H9 (cell line): ENCODE measurements around the gene CPT1B. TPM values are rescaled to one million over a fixed set of nuclear protein-coding genes. Genes with fewer than 3 reads are reported as not detected.

Experiments used
- DNase-seq: peaks from one replicate; pipeline ENCODE4 v3.0.0-alpha.2; 2017
- H2AFZ ChIP-seq: one replicate; pipeline ENCODE4 v1.6.1; 2013; ENCODE audit warnings: mild to moderate bottlenecking, low read length, control low read depth, moderate library complexity
- H2AK5ac ChIP-seq: 2 replicates; pipeline ENCODE4 v1.6.1; 2013; ENCODE audit warnings: low read length, control low read depth, mixed read lengths; ENCODE audit not compliant: insufficient read length
- H2BK120ac ChIP-seq: one replicate; pipeline ENCODE4 v1.6.1; 2013; ENCODE audit warnings: low read depth, mild to moderate bottlenecking, low read length, control low read depth, inconsistent platforms; ENCODE audit not compliant: poor library complexity, severe bottlenecking
- H2BK12ac ChIP-seq: 2 replicates; pipeline ENCODE4 v1.6.1; 2013; ENCODE audit warnings: low read length, control low read depth, mixed read lengths, low read depth; ENCODE audit not compliant: insufficient read length
- H2BK15ac ChIP-seq: 2 replicates; pipeline ENCODE4 v1.6.1; 2013; ENCODE audit warnings: low read depth, low read length, control low read depth
- H2BK20ac ChIP-seq: one replicate; pipeline ENCODE4 v1.6.1; 2013; ENCODE audit warnings: low read depth, mild to moderate bottlenecking, low read length, control low read depth, inconsistent platforms; ENCODE audit not compliant: poor library complexity, severe bottlenecking
- H2BK5ac ChIP-seq: 2 replicates; pipeline ENCODE4 v1.6.1; 2013; ENCODE audit warnings: low read length, control low read depth, mixed read lengths; ENCODE audit not compliant: insufficient read length
- H3K14ac ChIP-seq: 2 replicates; pipeline ENCODE4 v1.6.1; 2013; ENCODE audit warnings: low read length, control low read depth; ENCODE audit not compliant: insufficient read depth
- H3K18ac ChIP-seq: 2 replicates; pipeline ENCODE4 v1.6.1; 2013; ENCODE audit warnings: low read depth, mild to moderate bottlenecking, mixed read lengths, low read length, control low read depth; ENCODE audit not compliant: insufficient read length
- H3K23ac ChIP-seq: 2 replicates; pipeline ENCODE4 v1.6.1; 2013; ENCODE audit warnings: low read length, control low read depth, mixed read lengths, low read depth; ENCODE audit not compliant: insufficient read length
- H3K23me2 ChIP-seq: 2 replicates; pipeline ENCODE4 v1.6.1; 2013; ENCODE audit warnings: low read depth, mild to moderate bottlenecking, mixed read lengths, low read length, control low read depth; ENCODE audit not compliant: insufficient read length, poor library complexity, severe bottlenecking
- H3K27ac ChIP-seq: 2 replicates; pipeline ENCODE4 v1.5.1; 2013; ENCODE audit warnings: low read length, control low read depth, mixed read lengths, low read depth; ENCODE audit not compliant: insufficient read length
- H3K27me3 ChIP-seq: 2 replicates; pipeline ENCODE4 v1.6.1; 2013; ENCODE audit warnings: low read length, control low read depth, inconsistent platforms; ENCODE audit not compliant: insufficient read depth
- H3K4ac ChIP-seq: 2 replicates; pipeline ENCODE4 v1.6.1; 2013; ENCODE audit warnings: low read depth, mild to moderate bottlenecking, control low read depth, inconsistent platforms, low read length, moderate library complexity
- H3K4me1 ChIP-seq: 2 replicates; pipeline ENCODE4 v1.6.1; 2013; ENCODE audit warnings: low read length, control low read depth, inconsistent platforms; ENCODE audit not compliant: insufficient read depth
- H3K4me2 ChIP-seq: 2 replicates; pipeline ENCODE4 v1.6.1; 2013; ENCODE audit warnings: low read length, control low read depth, mixed read lengths; ENCODE audit not compliant: insufficient read length, insufficient read depth
- H3K56ac ChIP-seq: 2 replicates; pipeline ENCODE4 v1.6.1; 2013; ENCODE audit warnings: low read depth, mild to moderate bottlenecking, mixed read lengths, low read length, control low read depth; ENCODE audit not compliant: insufficient read length
- H3K79me1 ChIP-seq: 2 replicates; pipeline ENCODE4 v1.6.1; 2013; ENCODE audit warnings: low read depth, mild to moderate bottlenecking, moderate library complexity, low read length, control low read depth, inconsistent platforms; ENCODE audit not compliant: insufficient read depth, poor library complexity, severe bottlenecking
- H3K79me2 ChIP-seq: 2 replicates; pipeline ENCODE4 v1.6.1; 2013; ENCODE audit warnings: low read length, control low read depth, inconsistent platforms; ENCODE audit not compliant: insufficient read depth
- H3K9ac ChIP-seq: 2 replicates; pipeline ENCODE4 v1.6.1; 2013; ENCODE audit warnings: low read length, control low read depth, mixed read lengths; ENCODE audit not compliant: insufficient read length; ENCODE audit errors: extremely low read depth
- H3K9me3 ChIP-seq: one replicate; pipeline ENCODE4 v1.6.1; 2013; ENCODE audit warnings: low read depth, low read length, inconsistent platforms; ENCODE audit not compliant: control insufficient read depth
- H3T11ph ChIP-seq: one replicate; pipeline ENCODE4 v1.6.1; 2013; ENCODE audit warnings: mild to moderate bottlenecking, low read length, control low read depth, inconsistent platforms
- H4K20me1 ChIP-seq: one replicate; pipeline ENCODE4 v1.6.1; 2013; ENCODE audit not compliant: control insufficient read depth, insufficient read length, insufficient read depth
- H4K5ac ChIP-seq: 2 replicates; pipeline ENCODE4 v1.6.1; 2013; ENCODE audit warnings: low read depth, mild to moderate bottlenecking, mixed read lengths, low read length, control low read depth; ENCODE audit not compliant: insufficient read length
- H4K8ac ChIP-seq: replicated peaks from 2 replicates; pipeline ENCODE4 v1.6.1; 2013; ENCODE audit warnings: low read length, control low read depth, mixed read lengths, low read depth; ENCODE audit not compliant: insufficient read length
- H4K91ac ChIP-seq: 2 replicates; pipeline ENCODE4 v1.6.1; 2013; ENCODE audit warnings: low read depth, mild to moderate bottlenecking, moderate library complexity, mixed read lengths, low read length, control low read depth; ENCODE audit not compliant: insufficient read length
- H3K27ac Mint-ChIP-seq, 3 experiments: 2 replicates in 2 of 3; 3 replicates in 1 of 3; pipeline ENCODE4 v1.8.0; 2020 to 2021; ENCODE audit warnings: mixed read lengths in 3 of 3, mild to moderate bottlenecking in 1 of 3, moderate library complexity in 1 of 3
- H3K27me3 Mint-ChIP-seq: 2 replicates; pipeline ENCODE4 v1.8.0; 2021; ENCODE audit warnings: low read depth, mild to moderate bottlenecking, moderate library complexity, mixed read lengths
- H3K36me3 Mint-ChIP-seq, 3 experiments: 2 replicates in 2 of 3; 3 replicates in 1 of 3; pipeline ENCODE4 v1.8.0; 2020 to 2021; ENCODE audit warnings: low read depth in 3 of 3, mixed read lengths in 3 of 3; ENCODE audit not compliant: insufficient read depth in 1 of 3
- H3K4me1 Mint-ChIP-seq, 2 experiments: 2 replicates each; pipeline ENCODE4 v1.8.0; 2020; ENCODE audit warnings: mixed read lengths in 2 of 2
- H3K4me3 Mint-ChIP-seq, 2 experiments: 2 replicates in 1 of 2; 3 replicates in 1 of 2; pipeline ENCODE4 v1.8.0; 2020 to 2021; ENCODE audit warnings: mild to moderate bottlenecking in 2 of 2, mixed read lengths in 2 of 2, moderate library complexity in 1 of 2
- H3K9me3 Mint-ChIP-seq, 2 experiments: 2 replicates in 1 of 2; 3 replicates in 1 of 2; pipeline ENCODE4 v1.8.0; 2020; ENCODE audit warnings: mild to moderate bottlenecking in 2 of 2, mixed read lengths in 2 of 2, moderate library complexity in 1 of 2
- CTCF ChIP-seq: fragments of 200-600 bp; sonication (generic); conservative IDR thresholded peaks from 3 replicates; pipeline ENCODE4 v1.8.0; 2021; ENCODE audit warnings: antibody characterized with exemption, mild to moderate bottlenecking
- WGBS: extraction: QIAGEN DNeasy Blood & Tissue Kit; methylation state at CpG from one replicate; pipeline ENCODE4 v1.1.7; 2013; ENCODE audit warnings: missing lambda C conversion rate, low lambda C conversion rate, mixed read lengths; ENCODE audit not compliant: insufficient read length; ENCODE audit errors: extremely low coverage; 5-methylcytosine and 5-hydroxymethylcytosine counted together
- total RNA-seq: library from RNA; stranded (reverse); gene quantifications from 2 replicates; pipeline ENCODE4 v1.2.1, GENCODE V29; 2021

CPT1B gene
- total RNA-seq, 1 experiment from 2014 or later: 65.7 TPM

GRCh38 chr22:50613291-50613981, 35.2 kb upstream of the CPT1B start:
- Histone ChIP-seq H2AFZ (no peak overlapping the region), H2AK5ac (no peak overlapping the region), H3K9me3 (no peaks in the 10 kb centered on the region), H4K20me1 (no peaks in the 10 kb centered on the region), H3K79me1 (no peaks in the 10 kb centered on the region), H3K4ac (no peak overlapping the region), H3K56ac (no peak overlapping the region), H3K27ac (no peak overlapping the region), H3K23me2 (peaks cover 5% of the 10 kb centered on the region), H3K9ac (no peak overlapping the region), H2BK20ac (no peak overlapping the region), H4K8ac (no peak overlapping the region), H3K23ac (no peak overlapping the region), H3K4me2 (no peak overlapping the region), H3K14ac (no peak overlapping the region; the same call in 1 of the 2 replicates), H4K5ac (no peak overlapping the region), H3T11ph (no peak overlapping the region), H3K18ac (no peak overlapping the region), H4K91ac (no peak overlapping the region), H2BK15ac (no peak overlapping the region), H3K27me3 (no peaks in the 10 kb centered on the region), H3K4me1 (peaks cover 3% of the 10 kb centered on the region; the same call in 1 of the 2 replicates), H3K79me2 (no peaks in the 10 kb centered on the region), H2BK12ac (no peak overlapping the region), H2BK5ac (no peak overlapping the region), H2BK120ac (no peak overlapping the region)
- Mint-ChIP-seq H3K9me3 (peaks cover 0 to 3% of the 10 kb centered on the region in 2 experiments; a peak in 1 of 5 replicates), H3K4me1 (peaks cover 10 to 16% of the 10 kb centered on the region in 2 experiments), H3K36me3 (no peaks in the 10 kb centered on the region; a peak in 2 of 7 replicates), H3K27ac (no peak overlapping the region), H3K4me3 (peak overlapping the region in 1 of 2 experiments; percentile 4; a peak in 1 of 5 replicates), H3K27me3 (peaks cover 31% of the 10 kb centered on the region)
- no CpG with 5 or more reads among the region's 22 CpGs for WGBS
- peak; percentile 74 for DNase-seq
- TF ChIP-seq CTCF: 0 out of 3 replicates have a peak, but pooled peaks have one; percentile 29
